ENCODE data around the gene MCTP2.

- no peak for TF ChIP-seq CTCF (IDR thresholded peaks at IDR 0.05; ENCODE audit: poor library complexity)
- no peak for TF ChIP-seq EZH2 (IDR thresholded peaks at IDR 0.05; ENCODE audit: borderline replicate concordance)
- no peak for TF ChIP-seq EZH2phosphoT487 (IDR thresholded peaks at IDR 0.05; ENCODE audit: low read depth, severe bottlenecking, unreplicated experiment)
Observed at GRCh38 chr15:94300612-94301011, 69.3 kb downstream of the MCTP2 start.
